ENCODE data around the gene MAMLD1.

DNA sequence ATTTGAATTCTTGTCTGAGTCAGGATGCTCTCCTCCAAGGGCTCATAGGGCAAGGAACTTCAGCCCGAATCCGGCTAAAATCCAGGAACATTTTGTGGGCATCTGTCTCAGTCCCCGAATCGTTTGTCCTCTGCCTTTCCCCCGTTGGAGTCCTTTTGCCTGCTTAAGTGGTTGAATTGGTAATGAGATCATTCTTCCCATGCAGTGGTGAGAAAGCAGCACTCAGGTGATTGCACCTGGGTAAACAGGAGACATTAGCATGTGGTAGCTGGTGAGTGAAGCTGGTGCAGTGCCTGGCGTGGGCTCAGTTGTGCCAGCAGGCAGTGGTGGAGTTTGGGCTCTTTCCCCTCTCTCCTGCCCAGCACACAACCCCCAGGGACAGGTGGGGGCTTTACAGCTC lies 143.4 kb downstream of the MAMLD1 start:
- no peak for TF ChIP-seq CSRNP3 (CRISPR knock-in tag; IDR thresholded peaks at IDR 0.05)
- no peak for TF ChIP-seq ZFP30 (CRISPR knock-in tag; IDR thresholded peaks at IDR 0.05)
- no peak for TF ChIP-seq ISL1 (CRISPR knock-in tag; IDR thresholded peaks at IDR 0.05)
